ENCODE results near the gene ATOSB.
A peak's percentile ranks its signal among the peaks of the same experiment; 100 is the strongest.
"Not testable (repeated sequence)": the region's sequence is repeated elsewhere in the genome, so short reads cannot be mapped to it uniquely, and the experiment has no call there.

Gene ATOSB

GRCh38 chr9:35115680-35116538, at the start of gene ATOSB:
TSS of gene ATOSB (minus strand) at chr9:35115862. CDS start at chr9:35108274, 7,588 bp downstream.
- peak; percentile 88 to 91 for DNase-seq

GRCh38 chr9:35164711-35165110, 49.0 kb upstream of the ATOSB start:
- DNase-seq = no peak

DNA sequence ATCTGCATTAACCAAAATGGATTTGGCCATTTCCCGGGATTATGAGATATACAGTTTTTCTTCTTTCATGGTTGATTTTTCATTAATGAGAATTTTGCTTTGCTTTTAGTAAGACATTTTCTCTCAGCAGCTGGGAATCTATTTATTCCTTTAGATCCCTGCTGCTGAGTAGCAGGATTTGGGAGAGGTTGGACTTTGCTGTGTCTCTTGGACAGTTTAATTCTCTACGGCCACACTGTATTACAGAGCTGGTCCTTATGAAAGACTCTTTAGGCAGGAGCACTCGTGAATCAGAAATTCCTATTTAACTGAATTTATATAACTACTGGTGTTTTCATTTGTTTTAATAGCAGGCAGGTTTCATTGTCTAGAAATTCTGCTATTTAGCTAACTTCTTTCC, 47.8 kb upstream of the ATOSB start:
- no peak for DNase-seq

- DNase-seq = no peak
Observed at GRCh38 chr9:35162605-35163315, 47.1 kb upstream of the ATOSB start.

- peak; percentile 71 to 80 for DNase-seq
Observed at GRCh38 chr9:35161713-35162604, 46.3 kb upstream of the ATOSB start, which contains the start of gene UNC13B. TSS of gene UNC13B (plus strand) at chr9:35162009. CDS start at chr9:35162284, 275 bp downstream.

GRCh38 chr9:35158501-35159280, 43.0 kb upstream of the ATOSB start:
- no peak for DNase-seq

DNA sequence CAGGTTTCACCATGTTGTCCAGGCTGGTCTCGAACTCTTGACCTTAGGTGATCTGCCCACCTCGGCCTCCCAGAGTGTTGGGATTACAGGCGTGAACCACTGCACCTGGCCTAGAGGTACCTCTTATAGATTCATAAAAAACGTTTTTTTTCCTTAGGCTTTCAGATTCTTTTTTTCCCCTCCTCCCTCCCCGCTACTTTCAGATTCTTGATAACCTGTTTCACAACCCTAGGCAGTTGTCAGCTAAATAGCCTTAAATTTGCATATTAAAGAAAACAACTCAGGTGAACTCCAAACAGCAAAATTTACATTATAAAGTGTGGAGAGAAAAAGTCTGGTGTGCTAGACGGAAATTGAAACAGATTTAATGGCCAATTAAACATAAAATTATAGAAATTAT, 42.2 kb upstream of the ATOSB start:
- not testable (repeated sequence) for DNase-seq

DNA sequence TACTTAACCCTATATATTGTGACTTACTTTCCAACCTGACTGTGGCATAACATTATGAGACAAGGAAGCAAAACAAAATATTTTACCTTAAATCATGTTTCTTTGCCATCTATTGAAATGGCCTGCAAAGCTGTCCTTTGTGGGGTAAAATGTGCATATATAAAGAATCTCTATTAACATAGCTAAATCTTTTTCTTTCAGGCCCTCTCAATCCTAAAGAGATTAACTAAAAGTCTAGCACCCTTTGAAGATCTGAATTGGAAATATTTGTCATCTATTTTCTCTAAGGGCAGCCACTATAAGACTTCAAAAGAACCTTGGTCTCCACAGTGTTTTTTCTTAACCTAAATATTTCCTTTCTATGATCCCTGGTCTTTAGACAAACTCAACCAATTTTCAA, 41.1 kb upstream of the ATOSB start:
- DNase-seq = no peak

- no peak for DNase-seq
Observed at GRCh38 chr9:35152926-35153325, 37.3 kb upstream of the ATOSB start.

GRCh38 chr9:35147941-35148563, 32.4 kb upstream of the ATOSB start:
- not testable (repeated sequence) for DNase-seq

GRCh38 chr9:35142037-35142436, 26.4 kb upstream of the ATOSB start:
- DNase-seq = no peak

- no peak for DNase-seq
Observed at GRCh38 chr9:35140093-35140492, 24.4 kb upstream of the ATOSB start.

GRCh38 chr9:35136866-35137265, 21.2 kb upstream of the ATOSB start:
- DNase-seq = no peak

DNA sequence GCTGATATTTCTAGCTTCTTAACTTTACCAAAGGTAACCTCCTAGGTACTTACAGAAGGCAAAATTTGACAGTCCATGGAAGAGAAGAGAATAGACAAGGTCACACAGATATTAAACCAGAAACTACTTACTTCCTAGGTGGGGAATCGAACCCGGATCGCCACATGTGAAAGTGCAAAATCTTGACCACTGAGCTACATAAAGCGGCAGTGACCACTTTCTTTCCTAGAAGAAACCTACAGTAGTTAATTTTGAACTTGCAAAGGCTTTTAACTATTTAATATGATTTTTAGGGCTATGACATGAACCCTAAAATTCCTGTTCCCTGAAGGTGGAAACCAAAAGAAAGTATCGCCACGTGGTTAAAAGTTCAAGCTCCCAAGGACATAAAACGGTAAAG, 20.3 kb upstream of the ATOSB start:
- DNase-seq = no peak

GRCh38 chr9:35134920-35135319, 19.3 kb upstream of the ATOSB start:
- no peak for DNase-seq

DNA sequence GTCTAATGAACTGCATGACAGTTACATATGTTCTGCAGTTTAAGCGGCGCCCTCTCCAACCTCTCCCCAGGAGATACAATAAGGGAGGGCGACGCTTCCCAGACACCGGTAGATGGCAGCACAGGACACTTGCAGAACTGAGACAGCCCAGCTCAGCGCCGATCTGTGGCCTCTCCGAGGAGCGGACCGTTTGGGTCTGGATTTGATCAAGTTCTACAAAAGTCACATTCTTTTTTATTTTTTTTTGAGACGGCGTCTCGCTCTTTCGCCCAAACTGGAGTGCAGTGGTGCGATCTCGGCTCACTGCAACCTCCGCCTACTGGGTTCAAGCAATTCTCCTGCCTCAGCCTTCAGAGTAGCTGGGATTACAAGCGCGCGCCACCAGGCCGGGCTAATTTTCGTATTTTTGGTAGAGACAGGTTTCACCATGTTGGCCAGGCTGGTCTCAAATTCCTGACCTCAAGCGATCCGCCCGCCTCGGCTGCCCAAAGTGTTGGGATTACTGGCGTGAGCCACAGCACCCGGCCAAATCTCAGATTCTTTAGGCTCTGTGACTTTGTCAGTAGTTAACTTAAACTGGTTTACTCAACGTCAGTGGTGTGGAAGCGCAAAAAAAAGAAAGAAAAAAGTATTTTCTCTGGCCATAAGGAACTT, 1.4 kb upstream of the ATOSB start:
- DNase-seq = peak; percentile 88 to 93

DNA sequence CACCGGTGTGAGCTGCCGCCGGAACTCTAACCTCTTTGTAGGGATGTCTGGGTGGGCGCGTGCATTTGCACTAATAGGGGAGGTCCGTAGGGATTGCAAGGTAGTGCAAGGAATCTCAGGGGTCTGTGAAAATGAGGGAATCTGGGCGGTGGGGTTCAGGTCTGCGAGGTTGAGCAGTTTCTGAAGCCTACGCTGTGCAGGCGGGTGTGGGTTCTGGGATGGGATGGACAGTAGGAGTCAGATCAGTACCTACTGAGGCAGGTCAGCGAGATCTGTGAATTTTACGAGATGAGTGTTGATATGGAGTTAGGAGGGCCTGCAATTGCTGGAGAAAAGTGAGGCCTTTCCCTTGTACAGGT, 856 bp upstream of the ATOSB start:
- no peak for DNase-seq

DNA sequence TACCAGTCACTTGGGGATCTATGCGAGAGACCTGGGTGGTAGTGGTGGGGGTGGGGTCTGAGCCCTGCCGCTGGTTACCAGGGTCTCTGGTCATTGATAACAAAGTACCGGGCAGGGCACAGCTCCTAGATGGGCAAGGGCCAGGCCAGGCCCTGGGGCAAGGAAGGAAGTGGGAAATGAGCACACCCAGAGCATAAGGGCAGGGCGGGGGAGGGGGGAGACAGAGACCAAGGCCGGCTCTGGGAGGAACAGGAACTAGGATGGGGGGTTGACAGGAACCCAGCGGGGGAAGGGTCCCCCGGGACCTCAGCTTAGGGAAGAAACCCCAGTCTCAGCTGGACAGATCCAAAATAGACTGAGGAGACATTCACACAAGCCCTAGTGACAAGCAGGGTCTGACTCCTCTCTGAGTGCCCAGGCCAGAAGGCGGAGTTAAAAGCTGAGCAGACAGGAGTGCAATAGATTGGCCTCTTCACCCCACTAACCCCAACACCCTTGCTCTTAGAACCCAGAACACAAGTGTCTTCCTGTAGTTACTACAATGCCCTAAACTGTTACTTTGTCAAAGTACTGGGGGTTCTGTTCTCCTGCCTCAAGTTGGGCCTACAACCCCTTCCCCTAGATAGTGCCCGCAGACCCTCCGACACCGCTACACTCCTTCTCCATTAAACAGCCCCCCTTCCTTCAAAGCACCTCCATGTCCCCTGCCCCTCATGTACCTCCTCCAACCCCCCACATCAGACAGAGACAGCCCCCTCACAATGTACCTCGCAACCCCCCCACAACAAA, 628 bp downstream of the ATOSB start:
- peak in 1 of 2 donors; percentile 22 for DNase-seq

- peak; percentile 69 to 73 for DNase-seq
Observed at GRCh38 chr9:35114113-35114839, 1.4 kb downstream of the ATOSB start.

Measured in activated CD4-positive, alpha-beta T cell treated with anti-CD3 and anti-CD28 coated beads for 4 hours (primary cell).